ENCODE measurements around the gene NR2F6.

- TF ChIP-seq CTCF (IDR thresholded peaks at IDR 0.05) (no peak), POLR2A (IDR thresholded peaks at IDR 0.05) (no peak)
Measured at GRCh38 chr19:17219286-17219685, 26.4 kb downstream of the NR2F6 start.

All from Peyer's patch (tissue), 4 donors.